Neural progenitor cell (in vitro differentiated cells): ENCODE measurements around the gene ARMH1.

Experiments used
- CTCF ChIP-seq: fragments of 200-600 bp; sonication (generic); IDR thresholded peaks from 2 replicates; pipeline ENCODE4 v1.5.1; 2017; ENCODE audit warnings: antibody characterized with exemption, mild to moderate bottlenecking
- EZH2 ChIP-seq: fragments of 200-600 bp; sonication (generic); IDR thresholded peaks from 2 replicates; pipeline ENCODE4 v1.6.1; 2017; ENCODE audit warnings: antibody characterized with exemption, mild to moderate bottlenecking, moderate library complexity
- EZH2phosphoT487 ChIP-seq: fragments of 200-600 bp; sonication (generic); IDR thresholded peaks from 2 replicates; pipeline ENCODE4 v1.6.1; 2017; ENCODE audit warnings: antibody characterized with exemption

GRCh38 chr1:44646261-44647110 lies 28.0 kb upstream of the ARMH1 start:
- TF ChIP-seq CTCF (no peak), EZH2 (no peak), EZH2phosphoT487 (no peak)
